GM23338 (cell line): ENCODE data around the gene LTBP2. TPM values are rescaled to one million over a fixed set of nuclear protein-coding genes. Genes with fewer than 3 reads are reported as not detected.

ENCODE experiments used
- CREB1 ChIP-seq: fragments of 250-450 bp; sonication (Bioruptor Pico); IDR thresholded peaks from 2 replicates; pipeline ENCODE4 v1.5.0; 2020; ENCODE audit warnings: low read depth, mild to moderate bottlenecking, moderate library complexity
- CTCF ChIP-seq, 2 experiments: fragments of 200-600 bp in 1 of 2; sonication (generic) in 1 of 2; conservative IDR thresholded peaks; 2 replicates each; pipeline versions ENCODE4 v1.5.1 to v1.6.1; 2016 to 2017; ENCODE audit warnings: antibody characterized with exemption in 2 of 2, low read depth in 2 of 2, mild to moderate bottlenecking in 2 of 2, moderate library complexity in 1 of 2
- ETS1 ChIP-seq: IDR thresholded peaks from 2 replicates; pipeline ENCODE4 v1.6.1; 2016; ENCODE audit warnings: antibody characterized with exemption
- EZH2 ChIP-seq: fragments of 200-600 bp; sonication (generic); IDR thresholded peaks from one replicate; pipeline ENCODE4 v1.8.0; 2017; ENCODE audit warnings: antibody characterized with exemption, mild to moderate bottlenecking, low read depth; ENCODE audit not compliant: unreplicated experiment
- JUNB ChIP-seq: IDR thresholded peaks from one replicate; pipeline ENCODE4 v1.6.1; 2016; ENCODE audit warnings: antibody characterized with exemption; ENCODE audit not compliant: unreplicated experiment
- POLR2AphosphoS5 ChIP-seq: IDR thresholded peaks from 2 replicates; pipeline ENCODE4 v1.6.1; 2016; ENCODE audit warnings: antibody characterized with exemption, low read depth
- STAT1 ChIP-seq: IDR thresholded peaks from one replicate; pipeline ENCODE4 v1.6.1; 2016; ENCODE audit warnings: antibody characterized with exemption; ENCODE audit not compliant: unreplicated experiment
- ZNF462 ChIP-seq: fragments of 250-450 bp; sonication (Bioruptor Pico); IDR thresholded peaks from 2 replicates; pipeline ENCODE4 v1.5.0; 2020; ENCODE audit warnings: mild to moderate bottlenecking, moderate library complexity
- polyA plus RNA-seq: library from polyadenylated mRNA; unstranded; fragments of >200 nt; fragmentation: Nextera tagmentation; extraction: Ambion mirVana; gene quantifications from 2 replicates; pipeline ENCODE4 v1.2.1, GENCODE V29; 2016
- total RNA-seq: library from RNA; depleted of rRNA; stranded (reverse); fragments of >200 nt; shearing (Covaris generic); gene quantifications from 2 replicates; pipeline ENCODE4 v1.2.3, GENCODE V29; 2014

The LTBP2 gene
- total and polyA plus RNA-seq, 2 experiments from 2014 or later, result 0.27 to 0.49 TPM

- TF ChIP-seq ZNF462 (CRISPR knock-in tag) (no peak), CREB1 (no peak), STAT1 (no peak), ETS1 (no peak), EZH2 (no peak), CTCF (conservative IDR thresholded peaks at IDR 0.05; ENCODE audit: low read depth in 2 of 2) (no peak), POLR2AphosphoS5 (no peak), JUNB (no peak)
Measured at GRCh38 chr14:74595006-74595735, 16.9 kb downstream of the LTBP2 start (continued).
